GM21717 (cell line): ENCODE results near the gene CFAP299.
A peak's percentile ranks its signal among the peaks of the same experiment; 100 is the strongest.

Experiments used
- ATAC-seq: cut with Tn5 transposase; IDR thresholded peaks from one replicate; pipeline ENCODE4 v1.9.1; 2021; ENCODE audit warnings: mild to moderate bottlenecking, moderate library complexity; ENCODE audit not compliant: unreplicated experiment

CFAP299 gene

DNA sequence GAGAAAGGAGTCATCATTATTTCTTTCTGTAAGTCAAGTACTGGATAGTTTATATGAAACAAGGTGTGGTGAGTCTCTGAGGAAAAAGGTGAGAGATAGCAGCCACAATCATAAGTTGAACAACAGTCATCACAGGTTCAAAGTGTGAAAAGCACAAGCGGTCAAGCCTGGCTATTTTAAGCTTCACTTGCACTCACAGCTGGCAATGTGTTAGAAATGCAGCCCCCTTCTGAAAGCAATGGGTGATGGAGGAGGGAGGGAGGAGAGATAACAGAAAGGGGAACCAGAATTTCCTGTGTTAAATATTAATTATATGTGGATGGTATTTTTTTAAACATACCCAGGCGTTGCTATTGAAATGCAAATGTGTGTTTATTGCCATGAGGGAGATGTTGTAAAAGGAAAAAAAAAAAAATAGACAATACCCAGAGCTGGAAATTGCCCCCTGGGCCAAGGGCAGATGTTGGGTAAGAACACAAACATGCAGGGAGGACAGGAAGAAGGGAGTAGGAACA, 668.1 kb downstream of the CFAP299 start:
- peak; percentile 86 for ATAC-seq

DNA sequence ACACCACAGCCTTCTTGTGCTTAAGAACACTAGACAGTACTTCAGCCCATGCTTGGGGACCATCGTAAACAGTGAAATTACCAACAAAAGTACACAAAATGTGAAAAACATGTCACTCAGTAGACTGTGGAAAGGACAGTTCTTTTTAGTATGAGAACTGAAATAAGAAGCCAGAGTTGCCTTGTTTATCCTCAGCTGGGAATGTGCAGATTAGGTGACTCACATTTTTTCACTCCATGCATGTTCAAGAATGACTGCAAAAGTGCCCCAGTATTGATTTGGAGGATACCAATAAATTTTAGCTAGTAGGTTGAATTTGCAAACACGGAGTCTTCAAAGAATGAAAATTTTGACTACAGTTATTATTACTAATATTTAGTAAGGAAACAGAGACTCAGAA, 671.9 kb downstream of the CFAP299 start:
- no peak for ATAC-seq
